H9 (cell line): Measurements from ENCODE around the gene STAT1. TPM values are rescaled to one million over a fixed set of nuclear protein-coding genes. Genes with fewer than 3 reads are reported as not detected.

Source experiments
- DNase-seq: peaks from one replicate; pipeline ENCODE4 v3.0.0-alpha.2; 2017
- H2AFZ ChIP-seq: one replicate; pipeline ENCODE4 v1.6.1; 2013; ENCODE audit warnings: mild to moderate bottlenecking, low read length, control low read depth, moderate library complexity
- H2AK5ac ChIP-seq: 2 replicates; pipeline ENCODE4 v1.6.1; 2013; ENCODE audit warnings: low read length, control low read depth, mixed read lengths; ENCODE audit not compliant: insufficient read length
- H2BK120ac ChIP-seq: one replicate; pipeline ENCODE4 v1.6.1; 2013; ENCODE audit warnings: low read depth, mild to moderate bottlenecking, low read length, control low read depth, inconsistent platforms; ENCODE audit not compliant: poor library complexity, severe bottlenecking
- H2BK12ac ChIP-seq: 2 replicates; pipeline ENCODE4 v1.6.1; 2013; ENCODE audit warnings: low read length, control low read depth, mixed read lengths, low read depth; ENCODE audit not compliant: insufficient read length
- H2BK15ac ChIP-seq: 2 replicates; pipeline ENCODE4 v1.6.1; 2013; ENCODE audit warnings: low read depth, low read length, control low read depth
- H2BK20ac ChIP-seq: one replicate; pipeline ENCODE4 v1.6.1; 2013; ENCODE audit warnings: low read depth, mild to moderate bottlenecking, low read length, control low read depth, inconsistent platforms; ENCODE audit not compliant: poor library complexity, severe bottlenecking
- H2BK5ac ChIP-seq: 2 replicates; pipeline ENCODE4 v1.6.1; 2013; ENCODE audit warnings: low read length, control low read depth, mixed read lengths; ENCODE audit not compliant: insufficient read length
- H3K14ac ChIP-seq: 2 replicates; pipeline ENCODE4 v1.6.1; 2013; ENCODE audit warnings: low read length, control low read depth; ENCODE audit not compliant: insufficient read depth
- H3K18ac ChIP-seq: 2 replicates; pipeline ENCODE4 v1.6.1; 2013; ENCODE audit warnings: low read depth, mild to moderate bottlenecking, mixed read lengths, low read length, control low read depth; ENCODE audit not compliant: insufficient read length
- H3K23ac ChIP-seq: 2 replicates; pipeline ENCODE4 v1.6.1; 2013; ENCODE audit warnings: low read length, control low read depth, mixed read lengths, low read depth; ENCODE audit not compliant: insufficient read length
- H3K23me2 ChIP-seq: 2 replicates; pipeline ENCODE4 v1.6.1; 2013; ENCODE audit warnings: low read depth, mild to moderate bottlenecking, mixed read lengths, low read length, control low read depth; ENCODE audit not compliant: insufficient read length, poor library complexity, severe bottlenecking
- H3K27ac ChIP-seq: 2 replicates; pipeline ENCODE4 v1.5.1; 2013; ENCODE audit warnings: low read length, control low read depth, mixed read lengths, low read depth; ENCODE audit not compliant: insufficient read length
- H3K27me3 ChIP-seq: 2 replicates; pipeline ENCODE4 v1.6.1; 2013; ENCODE audit warnings: low read length, control low read depth, inconsistent platforms; ENCODE audit not compliant: insufficient read depth
- H3K4ac ChIP-seq: 2 replicates; pipeline ENCODE4 v1.6.1; 2013; ENCODE audit warnings: low read depth, mild to moderate bottlenecking, control low read depth, inconsistent platforms, low read length, moderate library complexity
- H3K4me1 ChIP-seq: 2 replicates; pipeline ENCODE4 v1.6.1; 2013; ENCODE audit warnings: low read length, control low read depth, inconsistent platforms; ENCODE audit not compliant: insufficient read depth
- H3K4me2 ChIP-seq: 2 replicates; pipeline ENCODE4 v1.6.1; 2013; ENCODE audit warnings: low read length, control low read depth, mixed read lengths; ENCODE audit not compliant: insufficient read length, insufficient read depth
- H3K56ac ChIP-seq: 2 replicates; pipeline ENCODE4 v1.6.1; 2013; ENCODE audit warnings: low read depth, mild to moderate bottlenecking, mixed read lengths, low read length, control low read depth; ENCODE audit not compliant: insufficient read length
- H3K79me1 ChIP-seq: 2 replicates; pipeline ENCODE4 v1.6.1; 2013; ENCODE audit warnings: low read depth, mild to moderate bottlenecking, moderate library complexity, low read length, control low read depth, inconsistent platforms; ENCODE audit not compliant: insufficient read depth, poor library complexity, severe bottlenecking
- H3K79me2 ChIP-seq: 2 replicates; pipeline ENCODE4 v1.6.1; 2013; ENCODE audit warnings: low read length, control low read depth, inconsistent platforms; ENCODE audit not compliant: insufficient read depth
- H3K9ac ChIP-seq: 2 replicates; pipeline ENCODE4 v1.6.1; 2013; ENCODE audit warnings: low read length, control low read depth, mixed read lengths; ENCODE audit not compliant: insufficient read length; ENCODE audit errors: extremely low read depth
- H3K9me3 ChIP-seq: one replicate; pipeline ENCODE4 v1.6.1; 2013; ENCODE audit warnings: low read depth, low read length, inconsistent platforms; ENCODE audit not compliant: control insufficient read depth
- H3T11ph ChIP-seq: one replicate; pipeline ENCODE4 v1.6.1; 2013; ENCODE audit warnings: mild to moderate bottlenecking, low read length, control low read depth, inconsistent platforms
- H4K20me1 ChIP-seq: one replicate; pipeline ENCODE4 v1.6.1; 2013; ENCODE audit not compliant: control insufficient read depth, insufficient read length, insufficient read depth
- H4K5ac ChIP-seq: 2 replicates; pipeline ENCODE4 v1.6.1; 2013; ENCODE audit warnings: low read depth, mild to moderate bottlenecking, mixed read lengths, low read length, control low read depth; ENCODE audit not compliant: insufficient read length
- H4K8ac ChIP-seq: replicated peaks from 2 replicates; pipeline ENCODE4 v1.6.1; 2013; ENCODE audit warnings: low read length, control low read depth, mixed read lengths, low read depth; ENCODE audit not compliant: insufficient read length
- H4K91ac ChIP-seq: 2 replicates; pipeline ENCODE4 v1.6.1; 2013; ENCODE audit warnings: low read depth, mild to moderate bottlenecking, moderate library complexity, mixed read lengths, low read length, control low read depth; ENCODE audit not compliant: insufficient read length
- H3K27ac Mint-ChIP-seq, 3 experiments: 2 replicates in 2 of 3; 3 replicates in 1 of 3; pipeline ENCODE4 v1.8.0; 2020 to 2021; ENCODE audit warnings: mixed read lengths in 3 of 3, mild to moderate bottlenecking in 1 of 3, moderate library complexity in 1 of 3
- H3K27me3 Mint-ChIP-seq: 2 replicates; pipeline ENCODE4 v1.8.0; 2021; ENCODE audit warnings: low read depth, mild to moderate bottlenecking, moderate library complexity, mixed read lengths
- H3K36me3 Mint-ChIP-seq, 3 experiments: 2 replicates in 2 of 3; 3 replicates in 1 of 3; pipeline ENCODE4 v1.8.0; 2020 to 2021; ENCODE audit warnings: low read depth in 3 of 3, mixed read lengths in 3 of 3; ENCODE audit not compliant: insufficient read depth in 1 of 3
- H3K4me1 Mint-ChIP-seq, 2 experiments: 2 replicates each; pipeline ENCODE4 v1.8.0; 2020; ENCODE audit warnings: mixed read lengths in 2 of 2
- H3K4me3 Mint-ChIP-seq, 2 experiments: 2 replicates in 1 of 2; 3 replicates in 1 of 2; pipeline ENCODE4 v1.8.0; 2020 to 2021; ENCODE audit warnings: mild to moderate bottlenecking in 2 of 2, mixed read lengths in 2 of 2, moderate library complexity in 1 of 2
- H3K9me3 Mint-ChIP-seq, 2 experiments: 2 replicates in 1 of 2; 3 replicates in 1 of 2; pipeline ENCODE4 v1.8.0; 2020; ENCODE audit warnings: mild to moderate bottlenecking in 2 of 2, mixed read lengths in 2 of 2, moderate library complexity in 1 of 2
- WGBS: extraction: QIAGEN DNeasy Blood & Tissue Kit; methylation state at CpG from one replicate; pipeline ENCODE4 v1.1.7; 2013; ENCODE audit warnings: missing lambda C conversion rate, low lambda C conversion rate, mixed read lengths; ENCODE audit not compliant: insufficient read length; ENCODE audit errors: extremely low coverage; 5-methylcytosine and 5-hydroxymethylcytosine counted together
- total RNA-seq: library from RNA; stranded (reverse); gene quantifications from 2 replicates; pipeline ENCODE4 v1.2.1, GENCODE V29; 2021
- TF ChIP-seq, protein P1 (sequence below): fragments of 200-600 bp; sonication (generic); conservative IDR thresholded peaks from 3 replicates; pipeline ENCODE4 v1.8.0; 2021; ENCODE audit warnings: antibody characterized with exemption, mild to moderate bottlenecking

Gene STAT1
- total RNA-seq, 1 experiment from 2014 or later = 48.1 TPM

- no peak overlapping the region for H3K27ac ChIP-seq
- no CpG with 5 or more reads among the region's 6 CpGs for whole genome bisulfite sequencing
- H3T11ph ChIP-seq = no peak overlapping the region
- H4K20me1 ChIP-seq = no peaks in the 10 kb centered on the region
- H4K5ac ChIP-seq = no peak overlapping the region
- Mint-ChIP-seq H3K4me1 (no peaks in the 10 kb centered on the region), H3K9me3 (no peaks in the 10 kb centered on the region), H3K36me3 (peaks cover 53 to 96% (median 93%) of the 10 kb centered on the region in 3 experiments; a peak in 6 of 7 replicates), H3K27ac (no peak overlapping the region), H3K27me3 (no peaks in the 10 kb centered on the region), H3K4me3 (no peak overlapping the region)
- H3K4me1 ChIP-seq = no peaks in the 10 kb centered on the region
- no peak overlapping the region for H2BK5ac ChIP-seq
- H3K27me3 ChIP-seq = no peaks in the 10 kb centered on the region
- H3K79me2 ChIP-seq = no peaks in the 10 kb centered on the region
- TF ChIP-seq, protein P1, sequence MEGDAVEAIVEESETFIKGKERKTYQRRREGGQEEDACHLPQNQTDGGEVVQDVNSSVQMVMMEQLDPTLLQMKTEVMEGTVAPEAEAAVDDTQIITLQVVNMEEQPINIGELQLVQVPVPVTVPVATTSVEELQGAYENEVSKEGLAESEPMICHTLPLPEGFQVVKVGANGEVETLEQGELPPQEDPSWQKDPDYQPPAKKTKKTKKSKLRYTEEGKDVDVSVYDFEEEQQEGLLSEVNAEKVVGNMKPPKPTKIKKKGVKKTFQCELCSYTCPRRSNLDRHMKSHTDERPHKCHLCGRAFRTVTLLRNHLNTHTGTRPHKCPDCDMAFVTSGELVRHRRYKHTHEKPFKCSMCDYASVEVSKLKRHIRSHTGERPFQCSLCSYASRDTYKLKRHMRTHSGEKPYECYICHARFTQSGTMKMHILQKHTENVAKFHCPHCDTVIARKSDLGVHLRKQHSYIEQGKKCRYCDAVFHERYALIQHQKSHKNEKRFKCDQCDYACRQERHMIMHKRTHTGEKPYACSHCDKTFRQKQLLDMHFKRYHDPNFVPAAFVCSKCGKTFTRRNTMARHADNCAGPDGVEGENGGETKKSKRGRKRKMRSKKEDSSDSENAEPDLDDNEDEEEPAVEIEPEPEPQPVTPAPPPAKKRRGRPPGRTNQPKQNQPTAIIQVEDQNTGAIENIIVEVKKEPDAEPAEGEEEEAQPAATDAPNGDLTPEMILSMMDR = no peak
- no peak overlapping the region for H3K14ac ChIP-seq
- H2AFZ ChIP-seq = no peak overlapping the region
- H3K9ac ChIP-seq = no peak overlapping the region
- no peak overlapping the region for H2BK12ac ChIP-seq
- H2BK20ac ChIP-seq = no peak overlapping the region
- no peak overlapping the region for H2BK15ac ChIP-seq
- no peak overlapping the region for H3K4ac ChIP-seq
- no peak overlapping the region for H2AK5ac ChIP-seq
- H3K23ac ChIP-seq = no peak overlapping the region
- H3K79me1 ChIP-seq = no peaks in the 10 kb centered on the region
- H3K9me3 ChIP-seq = no peaks in the 10 kb centered on the region
- H2BK120ac ChIP-seq = no peak overlapping the region
- no peaks in the 10 kb centered on the region for H3K23me2 ChIP-seq
- no peak overlapping the region for H4K91ac ChIP-seq
- H3K4me2 ChIP-seq = no peak overlapping the region
- DNase-seq = no peak
- H3K56ac ChIP-seq = no peak overlapping the region
- no peak overlapping the region for H3K18ac ChIP-seq
- no peak overlapping the region for H4K8ac ChIP-seq
Measured at GRCh38 chr2:190981333-190981732, 32.6 kb downstream of the STAT1 start.
